AG09309 (cell line): Measurements from ENCODE around the gene LRCH4.

ENCODE experiments used
- DNase-seq: peaks from one replicate; pipeline ENCODE4 v3.0.0-alpha.2; 2010; ENCODE audit warnings: low read depth
- H3K4me3 ChIP-seq: 2 replicates; pipeline ENCODE4 v1.5.1; 2011; ENCODE audit warnings: mild to moderate bottlenecking, low read depth, low read length, moderate library complexity; ENCODE audit not compliant: control insufficient read depth
- TF ChIP-seq, protein P1 (sequence below): IDR thresholded peaks from 2 replicates; pipeline ENCODE4 v1.5.1; 2011; ENCODE audit warnings: mild to moderate bottlenecking, low read depth, low read length, inconsistent platforms; ENCODE audit not compliant: insufficient read depth, control insufficient read depth; ENCODE audit errors: missing control alignments

Gene LRCH4

DNA sequence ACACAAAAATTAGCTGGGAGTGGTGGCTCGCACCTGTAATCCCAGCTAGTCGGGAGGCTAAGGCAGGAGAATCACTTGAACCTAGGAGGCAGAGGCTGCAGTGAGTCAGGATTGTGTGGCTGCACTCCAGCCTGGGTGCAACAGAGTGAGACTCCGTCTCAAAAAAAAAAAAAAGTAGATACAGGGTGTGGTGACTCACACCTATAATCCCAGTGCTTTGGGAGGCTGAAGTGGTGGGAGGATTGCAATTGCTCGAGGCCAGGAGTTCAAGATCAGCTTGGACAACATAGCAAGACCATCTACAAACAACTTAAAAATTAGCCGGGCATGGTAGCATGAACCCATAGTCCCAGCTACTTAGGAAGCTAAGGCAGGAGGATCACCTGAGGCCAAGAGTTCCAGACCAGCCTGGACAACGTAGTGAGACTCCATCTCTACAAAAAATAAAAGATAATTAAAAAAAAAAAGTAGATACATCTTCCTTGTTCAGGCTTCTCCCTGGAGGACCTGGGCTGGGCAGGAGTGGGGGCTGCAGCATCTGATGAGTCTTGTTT is 28.5 kb upstream of the LRCH4 start:
- no peak overlapping the region for H3K4me3 ChIP-seq
- DNase-seq, result no peak
- TF ChIP-seq, protein P1, sequence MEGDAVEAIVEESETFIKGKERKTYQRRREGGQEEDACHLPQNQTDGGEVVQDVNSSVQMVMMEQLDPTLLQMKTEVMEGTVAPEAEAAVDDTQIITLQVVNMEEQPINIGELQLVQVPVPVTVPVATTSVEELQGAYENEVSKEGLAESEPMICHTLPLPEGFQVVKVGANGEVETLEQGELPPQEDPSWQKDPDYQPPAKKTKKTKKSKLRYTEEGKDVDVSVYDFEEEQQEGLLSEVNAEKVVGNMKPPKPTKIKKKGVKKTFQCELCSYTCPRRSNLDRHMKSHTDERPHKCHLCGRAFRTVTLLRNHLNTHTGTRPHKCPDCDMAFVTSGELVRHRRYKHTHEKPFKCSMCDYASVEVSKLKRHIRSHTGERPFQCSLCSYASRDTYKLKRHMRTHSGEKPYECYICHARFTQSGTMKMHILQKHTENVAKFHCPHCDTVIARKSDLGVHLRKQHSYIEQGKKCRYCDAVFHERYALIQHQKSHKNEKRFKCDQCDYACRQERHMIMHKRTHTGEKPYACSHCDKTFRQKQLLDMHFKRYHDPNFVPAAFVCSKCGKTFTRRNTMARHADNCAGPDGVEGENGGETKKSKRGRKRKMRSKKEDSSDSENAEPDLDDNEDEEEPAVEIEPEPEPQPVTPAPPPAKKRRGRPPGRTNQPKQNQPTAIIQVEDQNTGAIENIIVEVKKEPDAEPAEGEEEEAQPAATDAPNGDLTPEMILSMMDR, result no peak

DNA sequence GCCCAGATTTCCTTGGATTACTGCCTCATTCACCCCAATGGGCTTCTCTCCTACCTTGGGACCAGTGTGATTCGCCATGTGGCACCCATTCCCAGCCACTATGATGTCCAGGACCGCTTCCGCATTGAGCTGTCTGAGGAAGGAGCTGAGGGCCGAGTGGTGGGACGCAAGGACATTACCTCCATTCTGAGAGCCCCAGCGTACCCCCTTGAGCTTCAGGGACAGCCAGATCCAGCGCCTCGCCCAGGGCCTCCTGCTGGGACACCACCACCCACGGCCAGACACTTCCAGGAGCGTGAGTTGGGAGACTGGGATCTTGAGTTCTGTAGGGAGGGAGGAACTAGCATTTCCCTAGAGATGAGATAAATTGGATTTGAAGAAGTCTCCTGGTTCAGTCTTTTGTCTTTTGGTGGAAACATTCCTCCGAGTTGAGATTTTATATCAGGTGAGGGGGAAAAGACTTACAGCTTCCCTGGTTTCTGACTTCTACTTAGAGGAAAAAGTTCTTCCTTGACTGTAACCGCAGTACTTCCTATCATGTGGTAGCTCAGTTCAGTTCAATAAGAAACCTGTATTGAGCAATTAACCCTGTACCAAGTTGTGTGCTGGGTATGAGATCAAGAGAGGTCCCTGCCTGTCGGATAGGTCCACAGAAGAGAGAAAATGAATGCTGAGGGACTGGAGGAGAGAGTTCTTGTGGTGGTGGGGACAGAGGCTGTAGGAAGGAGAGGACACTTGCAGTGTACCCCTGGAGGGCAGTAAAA is 27.7 kb upstream of the LRCH4 start:
- TF ChIP-seq, protein P1, result no peak
- H3K4me3 ChIP-seq, result no peak overlapping the region; the same call in 1 of the 2 replicates
- DNase-seq, result no peak

DNA sequence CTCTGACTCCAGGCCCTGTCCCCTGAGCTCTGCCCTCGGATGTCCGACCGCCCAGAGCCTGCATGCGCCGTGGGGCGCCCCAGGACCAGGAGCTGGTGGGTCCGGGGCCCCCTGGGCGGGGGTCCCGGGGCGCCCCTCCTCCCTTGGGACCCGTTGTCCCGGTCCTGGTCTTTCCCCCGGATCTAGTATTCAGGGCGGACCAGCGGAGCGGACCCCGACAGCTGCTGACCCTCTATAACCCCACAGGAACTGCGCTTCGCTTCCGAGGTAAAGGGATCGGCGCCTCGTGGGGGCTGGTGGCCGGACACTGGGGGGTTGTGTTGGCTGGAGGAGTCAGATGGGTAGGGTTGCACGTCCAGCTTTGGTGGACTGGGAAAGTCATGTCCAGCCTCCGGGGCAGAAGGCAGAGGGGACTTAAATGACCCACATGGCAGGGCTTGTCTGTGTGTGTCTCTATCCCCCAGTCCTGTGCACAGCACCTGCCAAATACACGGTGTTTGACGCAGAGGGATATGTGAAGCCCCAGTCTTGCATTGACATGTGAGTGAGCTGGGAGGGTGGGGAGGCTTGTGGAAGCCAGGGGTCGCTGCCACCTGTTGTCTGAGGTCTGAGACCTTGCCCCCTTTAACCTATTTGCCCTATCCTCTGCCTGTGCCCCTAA is 26.9 kb upstream of the LRCH4 start:
- TF ChIP-seq, protein P1, result no peak
- DNase-seq, result no peak
- peak overlapping the region; percentile 95 for H3K4me3 ChIP-seq

DNA sequence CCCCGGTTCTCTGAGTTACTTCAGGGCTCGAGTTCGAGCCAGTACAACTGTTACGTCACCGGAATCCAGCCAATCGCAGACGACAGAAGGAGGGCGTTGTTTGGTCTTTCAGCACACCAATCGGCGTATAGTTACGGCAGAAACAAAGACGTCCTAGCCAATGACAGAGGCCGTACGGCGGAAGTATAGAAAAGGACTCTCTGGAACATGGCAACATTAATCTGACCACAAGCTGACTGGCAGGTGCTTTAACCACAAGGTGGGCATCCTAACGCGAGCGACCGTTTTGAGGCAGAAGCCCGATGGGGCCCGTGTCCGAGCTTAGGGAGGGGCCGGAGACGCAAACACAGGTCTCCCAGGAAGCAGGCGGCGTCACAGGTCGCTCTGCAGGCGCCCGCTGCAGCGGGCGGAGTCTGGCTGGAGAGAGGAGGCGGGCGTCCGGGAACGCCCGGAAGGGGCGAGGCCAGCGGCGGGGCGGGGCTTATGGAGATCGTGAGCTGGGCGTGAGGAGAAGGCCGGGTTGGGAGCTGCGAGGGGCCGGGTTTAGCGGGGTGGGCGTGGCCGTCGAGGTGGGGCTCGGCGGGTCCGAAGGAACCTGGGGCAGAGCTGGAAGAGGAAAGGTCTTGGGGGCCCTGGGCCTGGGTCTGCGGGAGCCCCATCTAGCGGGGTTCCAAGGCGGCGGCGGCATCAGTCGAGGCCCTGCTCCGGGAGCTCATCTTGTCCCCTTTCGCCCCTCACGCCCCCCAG is 26.2 kb upstream of the LRCH4 start, which contains the start of gene MOSPD3:
MOSPD3 (plus strand) TSS at position 558 of the 747 bp plus-strand sequence. CDS start 252 bp downstream, outside the sequence.
- DNase-seq, result peak; percentile 98
- TF ChIP-seq, protein P1, result no peak
- peak within 1 kb of the TSS; percentile 95 for H3K4me3 ChIP-seq

DNA sequence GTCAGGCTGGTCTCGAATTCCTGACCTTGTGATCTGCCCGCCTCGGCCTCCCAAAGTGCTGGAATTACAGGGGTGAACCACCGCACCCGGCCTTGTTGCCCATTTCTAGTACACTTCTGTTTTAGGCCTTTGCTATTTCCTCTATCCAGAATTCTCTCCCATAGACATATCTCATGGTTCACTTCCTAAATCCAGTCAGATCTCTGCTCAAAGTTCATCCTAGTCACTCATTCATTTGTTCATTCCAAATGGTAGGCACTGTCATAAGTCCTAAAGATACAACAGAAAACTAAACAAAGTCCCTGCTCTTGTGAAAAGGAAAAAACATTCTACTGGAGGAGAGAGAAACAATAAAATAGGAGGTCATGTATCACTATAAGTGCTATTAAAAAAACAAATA is 24.0 kb upstream of the LRCH4 start:
- TF ChIP-seq, protein P1, result no peak
- no peak overlapping the region for H3K4me3 ChIP-seq
- DNase-seq, result no peak

DNA sequence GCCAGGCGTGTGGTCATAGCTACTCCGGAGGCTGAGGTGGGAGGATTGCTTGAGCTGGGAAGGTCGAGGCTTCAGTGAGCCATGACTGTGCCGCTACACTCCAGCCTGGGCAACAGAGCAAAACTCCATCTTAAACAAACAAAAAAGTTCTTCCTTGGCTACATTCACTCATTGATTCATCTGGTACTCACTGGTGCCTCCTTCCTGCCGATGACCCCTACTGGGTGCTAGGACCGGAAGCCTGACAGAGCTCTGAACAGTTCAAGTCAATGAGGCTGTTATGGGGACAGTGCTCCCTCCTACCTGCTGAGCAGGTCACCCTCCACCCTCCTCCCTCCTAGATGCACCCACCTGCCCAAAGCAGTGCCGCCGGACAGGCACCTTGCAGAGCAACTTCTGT is 21.2 kb upstream of the LRCH4 start:
- TF ChIP-seq, protein P1, result peak; percentile 15
- DNase-seq, result no peak
- H3K4me3 ChIP-seq, result no peak overlapping the region
